ENCODE measurements around the gene ADCY9.

- no peak for TF ChIP-seq CTCF (IDR thresholded peaks at IDR 0.05; ENCODE audit: poor library complexity, severe bottlenecking)
- no peak for TF ChIP-seq POLR2AphosphoS5 (IDR thresholded peaks at IDR 0.05)
- TF ChIP-seq MXI1 (conservative IDR thresholded peaks at IDR 0.05; ENCODE audit: poor library complexity, severe bottlenecking), result no peak
- no peak for TF ChIP-seq REST (IDR thresholded peaks at IDR 0.05; ENCODE audit: borderline replicate concordance)
- no peak for TF ChIP-seq EP300 (conservative IDR thresholded peaks at IDR 0.05; ENCODE audit: poor library complexity, severe bottlenecking)
- TF ChIP-seq TAF1 (IDR thresholded peaks at IDR 0.05; ENCODE audit: low read depth), result no peak
Measured at GRCh38 chr16:4120176-4120575, 3.9 kb upstream of the ADCY9 start.

Data from neural cell (in vitro differentiated cells).